ENCODE data around the gene ARRDC4. TPM values are rescaled to one million over a fixed set of nuclear protein-coding genes. Genes with fewer than 3 reads are reported as not detected.

ARRDC4 gene
- total and polyA plus RNA-seq, 9 of the 15 experiments (the other 6 are each of a cell fraction or from before 2014, with no cell fraction given), result 4.3 to 16.1 (median 14.4) TPM

GRCh38 chr15:98000249-98001203 is 40.0 kb downstream of the ARRDC4 start:
- BruUV-seq (replicated peaks), result no TSS peak
- H3K4me1 ChIP-seq (replicated peaks in 1 of 2; ENCODE audit: control insufficient read depth in 2 of 2, insufficient read depth in 2 of 2, low read length in 2 of 2), result no peaks in the 10 kb centered on the region; a peak in 1 of 5 replicates
- H3K27ac ChIP-seq (ENCODE audit: extremely low read depth, low read depth, low read length), result no peak overlapping the region
- ATAC-seq (no peak), FAIRE-seq (no peak), DNase-seq (ENCODE audit: extremely low read depth in 1 of 4, low spot score in 3 of 4) (no peak)
- no peak overlapping the region for H3K9ac ChIP-seq (ENCODE audit: insufficient read depth in 1 of 2, low read depth in 2 of 2, low read length in 2 of 2)
- in situ Hi-C loops (cut with MboI) (no loop called here), intact Hi-C loops (cut with micrococcal nuclease) (no loop called here)
- ChIA-PET POLR2A (no interaction called here), CTCF (ENCODE audit: low intra/inter-chr PET ratio) (no interaction called here)
- no peaks in the 10 kb centered on the region for H3K79me2 ChIP-seq (ENCODE audit: control insufficient read depth, insufficient read depth, low read length)
- peaks cover 0 to 12% of the 10 kb centered on the region in 2 experiments; a peak in 2 of 5 replicates for H3K27me3 ChIP-seq (ENCODE audit: control insufficient read depth in 2 of 2, insufficient read depth in 2 of 2, low read length in 2 of 2)
- no peaks in the 10 kb centered on the region; the same call in 1 of the 2 replicates for H3K9me3 ChIP-seq (replicated peaks; ENCODE audit: control insufficient read depth, insufficient read depth, low read depth, low read length)
- 12% methylated on average over 11 of the region's 11 CpGs for WGBS (ENCODE audit: insufficient coverage, low coverage, missing lambda C conversion rate)
- H4K20me1 ChIP-seq (replicated peaks; ENCODE audit: control insufficient read depth, insufficient read depth, low read length), result no peaks in the 10 kb centered on the region
- H3K4me2 ChIP-seq (ENCODE audit: insufficient read depth, low read length), result no peak overlapping the region
- no peaks in the 10 kb centered on the region for H3K36me3 ChIP-seq (ENCODE audit: control insufficient read depth, insufficient read depth, low read length)
- TF ChIP-seq ZNF586 (CRISPR knock-in tag; conservative IDR thresholded peaks at IDR 0.05) (no peak), ZNF766 (CRISPR knock-in tag; conservative IDR thresholded peaks at IDR 0.05) (no peak), PRMT5 (CRISPR knock-in tag; IDR thresholded peaks at IDR 0.05) (no peak), HMG20A (CRISPR knock-in tag; conservative IDR thresholded peaks at IDR 0.05) (no peak), NR0B1 (IDR thresholded peaks at IDR 0.05; ENCODE audit: partially characterized antibody) (no peak), STAT5A (IDR thresholded peaks at IDR 0.05; ENCODE audit: borderline replicate concordance, low read length) (no peak), ZNF699 (CRISPR knock-in tag; IDR thresholded peaks at IDR 0.05; ENCODE audit: insufficient replicate concordance) (no peak)
- no peak overlapping the region for H2AFZ ChIP-seq (ENCODE audit: low read depth, low read length)
- no peak overlapping the region for H3K4me3 ChIP-seq
- H3K9me1 ChIP-seq (ENCODE audit: control insufficient read depth, insufficient read depth, low read length), result no peaks in the 10 kb centered on the region
